SK-N-SH (cell line): ENCODE data around the gene TP53I13. TPM values are rescaled to one million over a fixed set of nuclear protein-coding genes. Genes with fewer than 3 reads are reported as not detected.

Experiments
- CTCF ChIA-PET: fragments of 300-600, 350-600 bp; formaldehyde crosslinking; extraction: SDS; loops from one replicate; lab custom pipeline; 2021; lab: Yijun Ruan, JAX
- POLR2A ChIA-PET: fragments of 350-600 bp; sonication (Branson Sonifier 250); formaldehyde crosslinking; extraction: SDS; loops from one replicate; lab custom pipeline; 2020; ENCODE audit warnings: antibody characterized with exemption, inconsistent platforms; lab: Yijun Ruan, JAX
- DNase-seq: peaks from one replicate; pipeline ENCODE4 v3.0.0; 2012
- H2AFZ ChIP-seq: fragments of 200-600 bp; sonication (generic); 2 replicates; pipeline ENCODE4 v1.8.1; 2016; ENCODE audit warnings: antibody characterized with exemption, mild to moderate bottlenecking, low read depth
- H3F3A ChIP-seq: fragments of 200-600 bp; sonication (generic); replicated peaks from 2 replicates; pipeline ENCODE3; 2016; ENCODE audit warnings: antibody characterized with exemption, mild to moderate bottlenecking; ENCODE audit not compliant: insufficient read depth
- H3K27ac ChIP-seq, 2 experiments: fragments of 200-500 bp in 1 of 2; fragments of 200-600 bp in 1 of 2; sonication (Bioruptor generic) in 1 of 2; sonication (generic), shearing (Covaris generic) in 1 of 2; 2 replicates each; pipeline versions ENCODE4 v1.5.1 to v1.6.1; 2014 to 2016; ENCODE audit warnings: low read depth in 2 of 2, inconsistent platforms in 1 of 2, low read length in 1 of 2, mild to moderate bottlenecking in 1 of 2, mixed read lengths in 1 of 2
- H3K27me3 ChIP-seq: fragments of 200-600 bp; sonication (generic), shearing (Covaris generic); 2 replicates; pipeline ENCODE4 v1.6.1; 2016; ENCODE audit warnings: mixed run types; ENCODE audit not compliant: insufficient read depth
- H3K36me3 ChIP-seq, 2 experiments: fragments of 200-500 bp in 1 of 2; fragments of 200-600 bp in 1 of 2; sonication (Bioruptor generic) in 1 of 2; sonication (generic) in 1 of 2; replicated peaks in 1 of 2; 2 replicates each; pipeline versions ENCODE3 to v1.5.1; 2014 to 2016; ENCODE audit warnings: low read length in 1 of 2, mild to moderate bottlenecking in 1 of 2; ENCODE audit not compliant: insufficient read depth in 2 of 2, control insufficient read depth in 1 of 2
- H3K4me1 ChIP-seq, 2 experiments: fragments of 200-500 bp in 1 of 2; fragments of 200-600 bp in 1 of 2; sonication (Bioruptor generic) in 1 of 2; sonication (generic), shearing (Covaris generic) in 1 of 2; 2 replicates each; pipeline versions ENCODE4 v1.5.1 to v1.6.1; 2014 to 2016; ENCODE audit warnings: low read depth in 1 of 2, low read length in 1 of 2, mixed run types in 1 of 2; ENCODE audit not compliant: insufficient read depth in 2 of 2, control insufficient read depth in 1 of 2
- H3K4me2 ChIP-seq: fragments of 200-600 bp; sonication (generic), shearing (Covaris generic); 2 replicates; pipeline ENCODE4 v1.6.1; 2017; ENCODE audit warnings: mixed run types
- H3K4me3 ChIP-seq, 2 experiments: fragments of 200-500 bp in 1 of 2; fragments of 200-600 bp in 1 of 2; sonication (Bioruptor generic) in 1 of 2; sonication (generic), shearing (Covaris generic) in 1 of 2; 2 replicates each; pipeline versions ENCODE4 v1.5.1 to v1.8.1; 2014 to 2016; ENCODE audit warnings: low read depth in 2 of 2, inconsistent platforms in 1 of 2, low read length in 1 of 2, mild to moderate bottlenecking in 1 of 2, mixed read lengths in 1 of 2, moderate library complexity in 1 of 2
- H3K79me2 ChIP-seq: fragments of 200-600 bp; sonication (generic); 2 replicates; pipeline ENCODE4 v1.8.1; 2017; ENCODE audit warnings: mild to moderate bottlenecking; ENCODE audit not compliant: insufficient read depth
- H3K9ac ChIP-seq: fragments of 200-600 bp; sonication (generic); 2 replicates; pipeline ENCODE4 v1.6.1; 2017; ENCODE audit warnings: mixed run types
- H3K9me2 ChIP-seq: fragments of 200-600 bp; sonication (generic); 2 replicates; pipeline ENCODE4 v1.6.1; 2017; ENCODE audit warnings: mixed run types
- H3K9me3 ChIP-seq: fragments of 200-600 bp; sonication (generic); 2 replicates; pipeline ENCODE4 v1.6.1; 2017; ENCODE audit warnings: mixed run types, mild to moderate bottlenecking, moderate library complexity
- H4K20me1 ChIP-seq: fragments of 200-600 bp; sonication (generic); 2 replicates; pipeline ENCODE4 v1.6.1; 2017; ENCODE audit warnings: mild to moderate bottlenecking, mixed run types; ENCODE audit not compliant: insufficient read depth
- CHD2 ChIP-seq: fragments of 150-350 bp; IDR thresholded peaks from 2 replicates; pipeline ENCODE4 v1.6.1; 2018; ENCODE audit warnings: low read length; ENCODE audit not compliant: partially characterized antibody
- CTCF ChIP-seq: fragments of 200-600 bp; sonication (generic); IDR thresholded peaks from 2 replicates; pipeline ENCODE4 v1.6.1; 2017; ENCODE audit warnings: antibody characterized with exemption, mild to moderate bottlenecking, moderate library complexity
- EP300 ChIP-seq, 2 experiments: IDR thresholded peaks; 2 replicates each; pipeline versions ENCODE4 v1.4.0 to v1.6.1; 2012; ENCODE audit warnings: borderline replicate concordance in 1 of 2, low read depth in 1 of 2, low read length in 1 of 2
- EZH2phosphoT487 ChIP-seq: fragments of 200-600 bp; sonication (generic); IDR thresholded peaks from 2 replicates; pipeline ENCODE4 v1.6.1; 2017; ENCODE audit warnings: low read depth, mixed run types, mild to moderate bottlenecking, antibody characterized with exemption, moderate library complexity, borderline replicate concordance
- FOXJ3 ChIP-seq: sonication (generic); formaldehyde crosslinking; IDR thresholded peaks from 2 replicates; pipeline ENCODE4 v1.5.1; 2020; ENCODE audit warnings: mild to moderate bottlenecking, missing genetic modification reagents
- FOXM1 ChIP-seq: IDR thresholded peaks from 2 replicates; pipeline ENCODE4 v1.4.0; 2012; ENCODE audit warnings: low read depth, mild to moderate bottlenecking
- IRF3 ChIP-seq: fragments of 150-350 bp; IDR thresholded peaks from 2 replicates; pipeline ENCODE4 v1.6.1; 2016; ENCODE audit warnings: mild to moderate bottlenecking, low read depth, low read length
- MAX ChIP-seq: IDR thresholded peaks from 2 replicates; pipeline ENCODE4 v1.4.0; 2012; ENCODE audit warnings: low read depth
- MXI1 ChIP-seq: IDR thresholded peaks from 2 replicates; pipeline ENCODE4 v1.6.1; 2012; ENCODE audit warnings: mild to moderate bottlenecking, low read depth, low read length, improper control_type of control experiment
- POLR2AphosphoS5 ChIP-seq: IDR thresholded peaks from 2 replicates; pipeline ENCODE4 v1.6.1; 2012; ENCODE audit warnings: low read depth, low read length
- RAD21 ChIP-seq: IDR thresholded peaks from 2 replicates; pipeline ENCODE4 v1.6.1; 2012; ENCODE audit warnings: mild to moderate bottlenecking, low read length
- RCOR1 ChIP-seq: fragments of 150-350 bp; IDR thresholded peaks from 2 replicates; pipeline ENCODE4 v1.6.1; 2017; ENCODE audit warnings: antibody characterized with exemption, low read length
- RXRA ChIP-seq: IDR thresholded peaks from 2 replicates; pipeline ENCODE4 v1.4.0; 2012; ENCODE audit warnings: low read depth, mild to moderate bottlenecking, borderline replicate concordance
- SIN3A ChIP-seq: IDR thresholded peaks from 2 replicates; pipeline ENCODE4 v1.6.1; 2012; ENCODE audit warnings: low read depth, mild to moderate bottlenecking, low read length, moderate library complexity, borderline replicate concordance
- TCF12 ChIP-seq: IDR thresholded peaks from 2 replicates; pipeline ENCODE4 v1.4.0; 2012
- TEAD4 ChIP-seq: IDR thresholded peaks from 2 replicates; pipeline ENCODE4 v1.4.0; 2012; ENCODE audit warnings: mild to moderate bottlenecking, borderline replicate concordance; ENCODE audit not compliant: insufficient read depth
- USF2 ChIP-seq: fragments of 150-350 bp; IDR thresholded peaks from 2 replicates; pipeline ENCODE4 v1.6.1; 2017; ENCODE audit warnings: antibody characterized with exemption, low read length, low read depth, borderline replicate concordance
- WGBS: methylation state at CpG from one replicate; pipeline ENCODE4 v1.1.6; 2017; ENCODE audit warnings: low lambda C conversion rate; 5-methylcytosine and 5-hydroxymethylcytosine counted together
- polyA plus RNA-seq, 3 experiments: library from polyadenylated mRNA; depleted of rRNA; stranded (reverse); fragments of >200 nt; gene quantifications; 2 replicates each; pipeline ENCODE4 v1.2.3, GENCODE V29; 2012

The TP53I13 gene
- polyA plus RNA-seq, 1 of the 3 experiments (the other 2 are of a cell fraction) = 39.2 TPM

- no peak overlapping the region for H3K4me3 ChIP-seq
- H3K27me3 ChIP-seq = no peaks in the 10 kb centered on the region
- H3K9me3 ChIP-seq = no peaks in the 10 kb centered on the region
- H2AFZ ChIP-seq = no peak overlapping the region
- peaks cover 0 to 16% of the 10 kb centered on the region in 2 experiments for H3K36me3 ChIP-seq
- TF ChIP-seq FOXM1 (no peak), RAD21 (peak; percentile 31), TEAD4 (no peak), MAX (no peak), POLR2AphosphoS5 (no peak), CHD2 (no peak), TCF12 (no peak), RCOR1 (no peak), USF2 (no peak), CTCF (peak; percentile 47), RXRA (no peak), MXI1 (no peak), SIN3A (no peak)
- H3K9me2 ChIP-seq = no peaks in the 10 kb centered on the region
- ChIA-PET POLR2A (interaction anchor here (0.8 to 1.3 kb wide), 2 partner anchors 11 to 315 kb away, joined by 3 read pairs; no protein-coding TSS in a partner anchor), CTCF (interaction anchor here (0.6 to 2.2 kb wide), 19 partner anchors 8 to 476 kb away, joined by 3 to 11 read pairs (median 4); no protein-coding TSS in a partner anchor)
- WGBS = 46% methylated on average over 7 of the region's 16 CpGs
- H3K4me1 ChIP-seq = peaks cover 20 to 44% of the 10 kb centered on the region in 2 experiments; a peak in 3 of 4 replicates
- no peaks in the 10 kb centered on the region for H3K79me2 ChIP-seq
- H4K20me1 ChIP-seq = no peaks in the 10 kb centered on the region
- H3K27ac ChIP-seq = no peak overlapping the region; a peak in 1 of 4 replicates
- DNase-seq = peak; percentile 88
- H3F3A ChIP-seq = no peaks in the 10 kb centered on the region
- H3K9ac ChIP-seq = no peak overlapping the region
- H3K4me2 ChIP-seq = no peak overlapping the region
Observed at GRCh38 chr17:29617125-29617480, 48.6 kb downstream of the TP53I13 start.

GRCh38 chr17:29617481-29618271 lies 49.2 kb downstream of the TP53I13 start:
- Histone ChIP-seq H2AFZ (no peak overlapping the region), H3F3A (no peaks in the 10 kb centered on the region), H3K4me1 (peaks cover 20 to 44% of the 10 kb centered on the region in 2 experiments; a peak in 3 of 4 replicates), H3K9ac (no peak overlapping the region), H3K27me3 (no peaks in the 10 kb centered on the region), H3K36me3 (peaks cover 0 to 16% of the 10 kb centered on the region in 2 experiments), H3K27ac (no peak overlapping the region; a peak in 1 of 4 replicates), H3K4me2 (no peak overlapping the region), H3K4me3 (no peak overlapping the region; a peak in 1 of 4 replicates), H3K9me2 (no peaks in the 10 kb centered on the region), H4K20me1 (no peaks in the 10 kb centered on the region), H3K9me3 (no peaks in the 10 kb centered on the region), H3K79me2 (no peaks in the 10 kb centered on the region)
- POLR2A ChIA-PET = interaction anchor here (0.8 to 1.3 kb wide), 3 partner anchors 12 to 314 kb away, joined by 3 read pairs; no protein-coding TSS in a partner anchor
- no peak for TF ChIP-seq IRF3
- no peak for TF ChIP-seq FOXJ3 (CRISPR knock-in tag)
- TF ChIP-seq EZH2phosphoT487 = no peak
- TF ChIP-seq USF2 = no peak
- no peak for TF ChIP-seq EP300 (IDR thresholded peaks at IDR 0.05; ENCODE audit: borderline replicate concordance in 1 of 2, low read depth in 1 of 2, low read length in 1 of 2)
- no peak for TF ChIP-seq RCOR1
- WGBS = 89% methylated on average over 43 of the region's 68 CpGs
- DNase-seq = no peak
- CTCF ChIA-PET = interaction anchor here (0.9 to 2.5 kb wide), 19 partner anchors 9 to 476 kb away, joined by 3 to 11 read pairs (median 5); no protein-coding TSS in a partner anchor
